GM18909 (cell line): ENCODE measurements around the gene ABCA2.

Source experiments
- ATAC-seq: cut with Tn5 transposase; IDR thresholded peaks from one replicate; pipeline ENCODE4 v1.9.1; 2021; ENCODE audit warnings: mild to moderate bottlenecking; ENCODE audit not compliant: unreplicated experiment, poor library complexity

The ABCA2 gene

DNA sequence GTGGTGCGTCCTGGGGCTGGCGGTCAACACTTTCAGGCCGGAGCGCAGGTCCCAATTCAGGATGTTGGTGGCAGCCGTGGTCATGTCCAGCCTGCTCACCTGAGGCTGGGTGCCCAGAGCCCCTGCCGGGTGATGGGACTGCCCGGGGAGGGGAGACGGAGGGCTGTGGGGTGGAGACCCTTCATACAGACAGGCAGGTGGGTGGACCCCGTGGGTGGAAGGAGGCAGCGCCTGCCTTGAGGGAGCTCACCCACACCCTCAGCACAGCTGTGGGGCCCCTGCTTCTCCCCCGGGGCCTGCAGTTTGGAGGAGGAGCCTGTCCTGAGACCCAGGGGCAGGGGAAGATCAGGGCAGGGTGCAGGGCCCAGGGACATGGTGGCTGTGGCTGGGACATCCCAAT, 57.7 kb downstream of the ABCA2 start:
- ATAC-seq: no peak

DNA sequence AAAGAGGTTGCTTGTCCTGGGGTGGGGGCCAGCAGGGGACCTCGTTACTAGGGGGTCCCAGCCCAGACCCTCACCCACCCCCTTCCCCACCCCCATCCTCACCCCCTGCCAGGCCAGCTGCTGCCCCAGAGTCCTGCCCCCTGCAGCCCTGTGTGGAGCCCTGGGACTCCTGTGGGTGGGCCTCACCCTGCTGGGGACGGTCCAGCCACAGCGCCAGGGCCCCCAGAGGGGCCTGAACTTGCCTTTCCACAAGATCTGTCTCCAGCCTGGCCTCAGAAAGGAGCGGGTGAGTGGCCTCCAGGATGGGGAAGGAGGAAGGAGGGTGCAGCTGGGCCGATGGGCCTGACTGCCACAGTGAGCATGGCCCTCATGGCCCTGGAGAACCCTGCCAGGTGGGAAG, 58.3 kb downstream of the ABCA2 start:
- no peak for ATAC-seq

DNA sequence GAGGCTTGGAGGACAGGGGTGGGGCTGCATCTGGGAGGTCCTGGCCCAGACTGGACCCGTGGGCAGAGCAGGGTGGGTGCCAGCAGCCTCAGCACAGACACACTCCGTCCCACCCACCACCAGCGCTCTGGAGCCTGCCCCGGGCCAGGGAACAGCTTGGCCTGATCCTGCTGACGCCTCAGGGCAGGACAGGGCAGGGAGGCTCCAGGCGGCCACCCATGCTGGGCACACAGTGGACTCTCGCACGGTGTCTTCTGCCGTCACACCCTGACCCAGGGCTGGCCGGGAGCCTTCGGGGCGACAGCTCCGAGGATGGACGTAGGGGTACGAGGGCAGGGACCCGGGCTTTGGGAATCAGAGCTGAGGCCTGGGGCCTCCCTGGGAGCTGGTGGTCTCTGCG, 58.9 kb downstream of the ABCA2 start:
- ATAC-seq: no peak

DNA sequence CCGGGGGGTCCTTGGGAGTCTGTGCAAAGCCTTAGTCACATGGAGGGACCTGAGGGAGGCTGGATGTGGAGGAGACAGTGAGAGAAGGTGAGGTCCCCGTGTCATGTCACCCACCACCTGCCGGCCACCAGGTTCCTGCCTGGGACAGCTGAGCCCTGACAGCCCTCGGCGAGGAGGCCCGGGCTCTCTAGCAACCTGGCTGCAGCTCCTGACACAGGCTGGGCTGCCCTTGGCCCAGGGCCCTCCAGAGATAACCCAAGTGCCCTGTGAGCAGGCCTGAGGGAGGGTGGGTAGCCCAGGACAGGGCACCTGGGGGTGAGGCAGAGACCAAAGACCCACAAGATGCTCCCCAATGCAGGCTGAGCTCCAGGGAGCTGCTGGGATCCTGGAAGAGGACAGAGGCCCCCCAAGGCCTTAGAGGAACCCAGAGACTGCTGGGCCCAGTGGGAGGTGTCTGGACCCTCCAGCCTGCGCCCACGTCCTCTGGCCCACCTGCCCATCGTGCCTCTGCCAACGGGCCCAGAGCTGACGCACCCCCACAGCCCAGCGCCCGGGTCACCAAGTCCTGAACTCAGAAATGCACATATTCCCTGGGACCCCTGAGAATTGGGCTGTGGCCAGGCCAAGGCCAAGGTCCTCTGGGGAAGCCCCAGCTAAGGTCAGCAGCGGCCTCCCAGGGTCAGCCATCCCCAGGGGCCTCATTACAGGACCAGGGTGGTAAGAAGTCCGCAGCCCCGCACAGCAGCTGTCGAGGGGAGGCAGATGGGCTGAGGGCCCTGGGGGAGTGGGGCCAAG, 59.5 kb downstream of the ABCA2 start:
- no peak for ATAC-seq

DNA sequence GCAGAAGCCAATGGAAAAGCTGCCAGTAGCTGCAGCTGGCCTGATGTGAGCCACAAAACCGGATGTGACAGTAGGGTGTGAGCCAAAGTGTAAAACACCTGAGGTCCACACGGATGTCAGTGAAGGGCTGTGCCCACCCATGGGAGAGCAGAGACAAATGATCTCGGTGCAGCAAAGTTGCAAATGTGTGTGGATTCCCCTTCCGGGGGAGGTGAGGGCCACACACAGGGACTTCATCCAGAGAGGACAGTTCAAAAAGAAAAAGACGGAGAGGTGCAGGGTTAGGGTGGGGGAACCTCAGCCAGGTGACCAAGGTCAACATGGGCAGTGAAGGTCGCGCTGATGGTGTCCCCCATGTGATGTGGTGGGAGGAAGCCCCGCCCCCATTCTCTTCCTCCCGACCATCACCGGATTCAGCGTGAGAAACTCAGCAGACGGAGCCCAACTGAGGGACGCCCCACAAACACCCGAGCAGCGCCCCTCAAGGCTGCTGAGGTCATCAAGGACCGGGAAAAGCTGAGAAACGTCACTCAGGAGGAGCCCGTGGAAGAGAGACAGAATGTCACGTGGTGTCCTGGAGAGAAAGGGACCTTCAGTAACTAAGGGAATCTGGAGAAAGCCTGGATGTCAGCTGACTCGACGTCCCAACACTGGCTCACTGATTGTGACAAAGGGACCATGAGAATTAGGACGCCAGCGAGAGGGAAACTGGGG, 62.1 kb downstream of the ABCA2 start:
- no peak for ATAC-seq

DNA sequence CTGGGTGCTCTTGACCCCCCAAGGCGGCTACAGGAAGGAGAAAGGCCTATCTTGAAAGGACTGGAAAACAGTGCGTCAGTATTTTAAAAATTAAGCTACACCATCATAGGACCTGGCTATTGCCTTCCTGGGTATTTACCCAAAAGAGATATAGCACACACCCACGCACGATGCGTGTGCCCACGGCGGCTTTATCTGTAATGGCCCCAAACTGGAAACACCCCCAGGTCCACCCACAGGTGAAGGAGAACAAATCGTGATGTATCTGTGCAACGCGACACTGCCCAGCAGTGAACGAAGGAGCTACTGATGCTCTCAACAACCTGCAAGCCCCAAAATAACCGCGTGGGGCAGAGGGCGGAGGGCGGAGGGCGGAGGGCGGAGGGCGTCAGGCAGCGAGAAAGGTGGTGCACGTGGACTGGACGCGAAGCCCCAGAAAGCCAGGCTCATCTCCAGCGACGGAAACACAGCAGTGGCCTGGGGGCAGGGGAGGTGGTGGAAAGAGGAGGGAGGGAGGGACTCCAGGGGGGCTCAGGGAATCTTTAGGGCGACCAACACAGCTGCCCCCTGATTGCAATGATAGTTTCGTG, 63.1 kb downstream of the ABCA2 start:
- no peak for ATAC-seq

DNA sequence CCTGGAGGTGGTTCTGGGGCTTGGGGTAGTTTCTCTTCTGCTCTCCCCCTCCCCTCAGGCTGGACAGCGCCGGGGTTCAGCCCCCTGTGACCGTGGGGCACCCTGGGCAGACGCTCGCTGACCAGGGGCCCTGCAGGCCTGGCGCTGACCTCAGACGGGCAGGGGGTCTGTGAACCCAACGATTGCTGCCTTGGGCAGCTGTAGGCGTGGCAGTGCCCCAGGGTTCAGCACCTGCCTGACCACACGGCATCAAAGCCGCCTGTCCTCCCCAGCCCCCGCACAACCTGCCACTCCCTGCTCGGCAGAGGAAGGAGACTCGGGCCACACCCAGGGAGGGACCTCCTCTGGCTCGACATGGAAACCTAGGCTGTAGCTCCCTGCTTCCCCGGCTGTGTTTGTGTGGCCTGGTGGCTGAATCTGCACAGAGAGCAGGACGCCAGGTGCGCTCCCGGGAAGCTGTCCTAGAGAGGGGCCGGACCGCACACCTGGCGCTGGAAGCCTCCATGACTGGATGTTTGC, 63.8 kb downstream of the ABCA2 start:
- no peak for ATAC-seq

DNA sequence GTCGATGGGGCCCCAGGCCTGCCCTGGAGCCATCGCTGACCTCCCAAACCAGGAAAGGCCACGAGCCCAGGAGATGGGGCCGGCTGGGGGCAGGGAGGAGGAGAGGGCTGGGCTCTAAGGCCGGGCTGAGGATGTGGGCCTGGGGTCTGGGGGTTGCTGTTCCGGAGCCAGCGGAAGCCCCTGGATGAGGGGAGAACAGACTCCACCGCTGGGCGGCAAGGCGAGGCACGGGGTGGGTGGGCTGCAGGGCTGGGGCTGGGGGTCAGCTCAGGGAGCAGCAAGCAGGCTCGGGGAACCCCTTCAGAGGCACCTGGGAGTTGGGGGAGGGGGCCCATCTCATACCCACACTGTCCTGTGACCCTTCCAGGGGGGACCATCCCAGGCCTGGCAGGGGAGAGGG, 64.3 kb downstream of the ABCA2 start:
- no peak for ATAC-seq

DNA sequence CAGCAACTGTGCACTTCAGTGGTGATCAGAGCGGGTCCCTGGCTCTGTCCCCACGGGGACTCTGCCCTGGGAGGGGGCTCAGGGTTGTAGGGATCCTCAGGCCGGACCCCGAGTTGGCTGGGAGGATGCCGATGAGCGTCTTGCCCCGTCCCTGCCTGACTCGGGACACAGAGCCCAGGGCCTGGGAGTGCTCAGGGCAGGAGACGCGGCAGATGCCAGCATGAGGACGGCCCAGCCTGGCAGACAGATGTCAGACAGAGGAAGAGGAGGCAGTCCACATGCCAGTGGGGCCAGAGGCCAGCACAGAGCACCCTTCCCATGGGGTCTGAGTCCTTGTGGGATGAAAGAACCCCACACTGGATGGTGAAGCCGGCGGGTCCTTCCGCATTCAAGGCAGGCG, 64.7 kb downstream of the ABCA2 start:
- no peak for ATAC-seq

DNA sequence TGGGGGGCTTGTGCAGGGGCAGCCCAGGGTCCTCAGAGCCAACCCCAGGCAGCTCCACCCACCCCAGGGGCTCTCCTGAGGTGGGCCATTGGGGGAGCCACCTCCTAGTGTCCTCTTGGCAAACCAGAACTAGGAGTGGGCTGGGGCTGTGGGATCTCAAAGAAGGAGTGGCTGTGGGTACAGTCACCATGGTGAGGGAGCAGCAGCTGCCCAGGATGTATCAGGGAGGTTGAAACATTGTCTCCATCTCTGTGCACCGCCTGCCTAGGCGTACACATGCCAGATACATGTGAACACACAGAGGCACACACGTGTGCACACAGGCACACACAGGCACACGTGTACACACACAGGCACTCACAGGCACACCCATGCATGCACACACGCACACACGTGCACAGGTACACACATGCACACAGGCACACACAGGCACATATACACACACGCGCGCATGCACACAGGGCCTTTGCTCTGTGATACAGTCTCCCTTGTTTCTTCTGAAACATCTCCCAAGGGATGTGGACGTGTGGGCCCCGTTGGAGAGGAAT, 65.3 kb downstream of the ABCA2 start:
- no peak for ATAC-seq

DNA sequence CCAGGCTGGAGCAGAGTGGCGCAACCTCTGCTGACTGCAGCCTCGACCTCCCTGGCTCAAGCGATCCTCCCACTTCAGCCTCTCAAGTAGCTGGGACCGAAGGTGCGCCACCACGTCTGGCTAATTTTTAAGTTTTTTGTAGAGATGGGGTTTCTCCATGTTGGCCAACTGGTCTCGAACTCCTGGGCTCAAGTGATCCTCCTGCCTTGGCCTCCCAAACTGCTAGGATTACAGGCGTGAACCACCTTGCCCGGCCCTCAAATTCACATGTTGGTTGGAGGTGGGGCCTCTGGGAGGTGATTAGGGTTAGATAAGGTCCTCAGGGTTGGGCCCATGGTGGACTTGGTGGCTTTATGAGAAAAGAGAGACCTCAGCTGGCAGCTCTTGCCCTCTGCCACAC, 65.9 kb downstream of the ABCA2 start:
- ATAC-seq: no peak

DNA sequence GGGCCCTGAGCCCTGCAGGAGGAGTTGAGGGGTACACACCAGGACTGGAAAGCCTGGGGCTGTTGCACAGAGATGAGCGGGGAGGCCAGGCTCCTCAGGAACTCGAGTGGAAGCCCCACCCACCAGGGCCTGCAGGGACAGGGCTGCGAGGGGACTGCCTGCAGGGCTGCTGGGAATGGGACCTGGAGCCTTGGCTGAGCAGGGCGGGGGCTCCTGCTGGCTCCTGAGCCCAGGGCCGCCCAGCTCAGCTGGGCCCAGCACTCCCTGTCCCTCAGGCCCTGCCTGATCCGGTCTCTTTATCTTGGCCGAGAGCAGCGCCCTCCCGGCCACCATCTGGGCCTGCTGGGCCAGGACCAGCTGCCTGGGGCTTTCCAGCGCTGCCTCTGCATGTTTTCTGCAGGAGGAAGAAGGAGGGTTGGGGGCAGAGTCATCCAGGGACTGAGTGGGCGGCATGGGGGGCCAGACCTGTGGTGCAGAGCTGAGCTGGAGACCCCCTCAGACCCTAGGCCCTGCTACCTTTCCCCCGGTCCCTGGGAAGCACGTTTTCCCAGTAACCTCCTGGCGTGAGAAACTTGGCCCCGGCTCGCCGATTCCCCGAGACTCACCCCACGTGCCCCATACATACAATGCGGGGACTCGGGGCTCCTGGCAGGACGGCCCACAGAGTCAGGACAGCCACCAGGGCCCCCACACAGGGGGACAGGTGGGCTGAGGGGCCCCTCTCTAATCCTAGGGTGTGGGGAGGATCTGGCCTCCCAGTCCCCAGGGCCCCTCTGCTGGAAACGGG, 66.6 kb downstream of the ABCA2 start:
- no peak for ATAC-seq

DNA sequence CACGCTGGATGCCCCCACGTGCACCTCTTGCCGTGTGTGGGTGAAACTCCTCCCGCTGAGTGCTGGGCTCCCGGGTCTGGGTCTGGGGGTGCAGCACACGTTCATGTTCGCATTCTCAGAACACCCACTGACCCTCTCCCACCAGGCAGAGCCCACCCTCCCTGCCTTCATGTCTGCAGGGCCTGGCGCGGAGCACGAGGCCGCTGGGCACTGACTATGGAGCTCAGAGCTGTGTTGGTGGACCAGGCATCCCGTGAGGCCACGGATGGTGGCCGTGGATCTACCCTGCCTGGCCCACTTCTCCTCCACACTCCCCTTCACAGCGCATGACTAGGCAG, 67.1 kb downstream of the ABCA2 start:
- no peak for ATAC-seq

DNA sequence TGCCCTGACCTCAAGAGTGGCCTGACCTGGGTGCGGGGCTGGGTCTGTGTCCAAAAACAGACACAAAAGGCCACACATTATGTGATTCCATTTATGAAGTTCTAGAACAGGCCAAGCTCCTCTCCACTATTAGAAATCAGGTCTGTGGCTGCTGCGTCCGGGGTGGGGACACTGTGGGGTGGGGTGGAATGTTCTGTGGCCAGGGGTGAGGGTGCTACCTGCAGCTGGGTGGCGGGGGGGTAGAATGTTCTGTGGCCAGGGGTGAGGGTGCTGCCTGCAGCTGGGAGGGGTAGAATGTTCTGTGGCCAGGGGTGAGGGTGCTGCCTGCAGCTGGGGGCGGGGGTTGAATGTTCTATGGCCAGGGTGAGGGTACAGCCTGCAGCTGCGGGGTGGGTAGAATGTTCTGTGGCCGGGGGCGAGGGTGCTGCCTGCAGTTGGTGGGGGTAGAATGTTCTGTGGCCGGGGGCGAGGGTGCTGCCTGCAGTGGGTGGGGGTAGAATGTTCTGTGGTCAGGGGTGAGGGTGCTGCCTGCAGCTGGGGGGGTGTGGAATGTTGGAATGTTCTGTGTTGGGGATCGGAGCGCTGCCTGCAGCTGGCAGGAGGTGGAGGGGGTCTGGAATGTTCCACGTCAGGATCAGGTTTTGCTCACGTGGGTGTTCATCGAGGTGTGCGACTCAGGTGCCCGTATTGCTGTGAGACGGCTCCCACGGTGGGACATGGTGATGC, 67.7 kb downstream of the ABCA2 start:
- ATAC-seq: no peak

DNA sequence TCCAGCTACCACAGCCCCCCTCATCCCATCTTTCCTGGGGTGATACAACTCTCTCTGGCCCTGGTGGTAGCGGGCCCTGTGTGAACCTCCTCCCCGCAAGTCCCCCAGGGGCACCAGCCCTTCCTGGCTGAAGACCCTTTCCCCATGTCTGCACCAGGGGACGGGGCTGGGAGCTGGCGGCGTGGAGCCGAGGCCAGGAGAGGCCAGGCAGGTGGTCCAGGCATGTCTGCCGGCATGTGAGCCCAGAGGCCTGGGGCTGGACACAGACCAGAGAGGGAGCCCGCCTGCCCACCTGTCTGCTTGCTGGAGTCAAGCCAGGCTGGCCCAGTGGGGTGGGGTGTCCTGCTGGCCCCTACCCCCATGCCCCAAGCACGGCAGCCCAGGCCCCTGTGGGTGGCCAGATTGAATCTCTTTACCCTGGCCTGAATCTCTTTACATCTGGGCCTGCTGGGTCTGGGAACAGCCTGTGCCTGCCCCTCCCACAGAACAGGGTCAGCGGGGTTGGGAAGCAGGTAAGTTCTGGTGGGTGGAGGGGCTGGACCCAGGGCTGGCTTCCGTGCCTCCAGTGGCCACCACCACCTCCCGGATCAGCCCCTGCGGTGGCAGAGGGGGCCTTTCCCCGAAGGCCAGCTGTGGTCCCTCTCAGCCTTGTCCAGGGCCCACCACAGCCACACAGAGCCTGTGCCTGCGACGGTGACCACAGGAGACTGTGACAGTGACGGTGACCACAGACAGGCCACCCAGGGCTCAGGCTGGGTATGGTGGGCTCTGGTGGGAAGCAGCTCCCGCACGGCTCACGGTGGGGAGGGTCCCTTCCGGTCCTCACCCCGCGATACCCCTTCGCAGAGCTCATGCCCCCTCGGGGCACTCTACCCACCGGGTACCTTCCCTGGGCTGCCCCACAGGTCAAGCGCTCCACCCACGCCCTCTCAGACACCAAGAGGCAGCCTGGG, 68.9 kb downstream of the ABCA2 start:
- ATAC-seq: no peak

DNA sequence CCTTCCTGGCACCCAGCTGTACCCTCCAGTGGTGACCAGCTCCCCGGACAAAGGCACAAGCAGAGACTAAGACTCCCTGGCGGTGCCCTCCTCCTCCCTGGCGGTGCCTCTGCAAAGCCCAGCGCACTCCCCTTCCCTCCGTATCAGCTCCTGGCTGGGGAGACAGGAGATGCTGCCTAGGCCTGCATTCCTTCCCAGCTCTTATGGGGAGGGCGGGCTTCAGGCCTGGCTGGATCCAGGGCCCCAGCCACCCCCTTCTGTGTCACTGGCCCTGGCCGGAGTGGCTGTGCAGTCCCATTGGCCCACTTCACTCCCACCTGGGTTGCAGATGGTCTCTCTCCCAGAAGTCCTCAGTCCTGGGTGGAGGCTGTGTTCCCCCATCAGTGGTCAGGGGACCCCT, 69.6 kb downstream of the ABCA2 start:
- no peak for ATAC-seq

DNA sequence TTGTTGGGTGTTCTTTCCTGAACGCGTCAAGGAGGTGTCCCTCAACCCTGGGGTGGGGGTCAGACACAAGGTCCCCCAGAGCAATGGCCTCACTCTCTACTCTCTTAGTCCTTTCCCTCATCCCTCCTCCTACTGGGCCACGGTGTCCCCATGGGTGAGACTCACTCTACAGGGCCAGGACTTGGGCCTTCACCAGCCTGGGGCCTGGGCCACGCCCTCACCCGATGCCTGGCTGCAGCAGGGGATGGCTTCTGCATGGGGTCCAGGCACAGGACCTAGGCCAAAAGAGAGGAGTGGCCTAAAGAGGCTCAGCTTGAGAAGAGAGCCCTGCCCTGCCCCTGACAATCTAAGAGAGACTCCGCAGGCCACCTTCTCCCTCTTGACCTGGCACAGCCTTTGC, 70.1 kb downstream of the ABCA2 start:
- ATAC-seq: no peak

DNA sequence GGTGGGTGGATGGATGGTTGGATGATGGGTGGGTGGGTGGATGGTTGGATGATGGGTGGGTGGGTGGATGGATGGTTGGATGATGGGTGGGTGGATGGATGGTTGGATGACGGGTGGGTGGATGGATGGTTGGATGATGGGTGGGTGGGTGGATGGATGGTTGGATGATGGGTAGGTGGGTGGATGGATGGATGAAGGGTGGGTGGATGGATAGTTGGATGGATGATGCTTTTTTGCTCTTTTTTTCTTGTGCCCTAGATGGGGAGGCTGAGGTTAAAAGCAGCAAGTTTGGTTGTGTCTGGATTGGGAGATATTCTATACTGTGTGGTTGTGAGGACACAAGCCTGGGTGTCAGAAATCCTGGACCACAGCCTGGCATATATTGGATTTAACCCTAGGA, 70.6 kb downstream of the ABCA2 start:
- ATAC-seq: no peak
